ENCODE measurements around the gene AADACL2.

- no peak for TF ChIP-seq POLR2A (IDR thresholded peaks at IDR 0.05)
- no peak for TF ChIP-seq CTCF (IDR thresholded peaks at IDR 0.05)
Measured at GRCh38 chr3:151707216-151707615, 26.5 kb upstream of the AADACL2 start.

All from heart left ventricle (tissue), 13 donors.